Erythroblast (primary cell): ENCODE measurements around the gene B3GNT2.

Experiments
- GATA1 ChIP-seq: IDR thresholded peaks from 2 replicates; pipeline ENCODE4 v1.6.1; 2011; ENCODE audit warnings: low read depth, mild to moderate bottlenecking, control low read depth, low read length, moderate library complexity
- POLR2A ChIP-seq: IDR thresholded peaks from 2 replicates; pipeline ENCODE4 v1.6.1; 2011; ENCODE audit warnings: mild to moderate bottlenecking, low read length

DNA sequence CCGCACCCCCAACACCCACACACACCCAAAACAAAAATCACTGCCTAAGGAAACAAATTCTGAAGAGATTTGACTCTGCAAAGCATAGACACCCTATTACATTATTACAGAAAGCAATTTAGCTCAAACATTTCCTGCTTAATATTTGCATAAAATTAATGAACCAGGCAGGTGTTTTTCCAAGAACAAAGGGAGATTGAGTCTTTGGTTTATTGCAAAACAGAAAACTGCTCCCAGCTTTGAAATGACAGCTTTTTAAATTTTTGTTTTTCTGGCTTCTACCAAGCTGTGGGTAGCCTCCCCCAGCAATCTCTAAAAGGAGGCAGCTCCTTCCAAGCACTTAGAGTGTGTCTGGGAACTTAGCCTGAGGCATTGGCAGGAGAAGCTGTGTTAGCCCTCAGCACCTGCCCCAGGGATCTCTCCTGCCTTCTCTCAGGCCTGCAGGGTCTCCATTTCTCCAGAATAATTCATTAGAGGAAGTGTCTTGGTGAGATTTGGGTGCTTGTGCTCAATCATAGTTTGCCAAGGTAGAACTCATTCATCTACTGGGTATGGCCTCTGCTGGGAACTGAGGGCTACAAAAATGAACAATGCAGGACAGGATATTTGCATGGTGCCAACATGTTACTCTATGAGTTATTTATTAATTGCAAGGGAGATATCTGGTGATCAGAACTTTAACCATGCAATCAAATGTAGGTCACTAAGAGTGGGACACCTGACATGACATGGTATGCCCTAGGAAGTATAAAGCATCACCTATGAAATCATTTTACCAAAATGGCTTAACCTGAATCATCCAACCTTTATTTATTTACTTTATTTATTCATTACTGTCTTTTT, 58.7 kb downstream of the B3GNT2 start:
- TF ChIP-seq POLR2A (no peak), GATA1 (no peak)
